HG03442 (cell line): Measurements from ENCODE around the gene RGS11.
"Not testable (repeated sequence)": the region's sequence is repeated elsewhere in the genome, so short reads cannot be mapped to it uniquely, and the experiment has no call there.

ENCODE experiments used
- ATAC-seq: cut with Tn5 transposase; IDR thresholded peaks from one replicate; pipeline ENCODE4 v1.9.1; 2021; ENCODE audit warnings: mild to moderate bottlenecking, moderate library complexity; ENCODE audit not compliant: unreplicated experiment

The RGS11 gene

DNA sequence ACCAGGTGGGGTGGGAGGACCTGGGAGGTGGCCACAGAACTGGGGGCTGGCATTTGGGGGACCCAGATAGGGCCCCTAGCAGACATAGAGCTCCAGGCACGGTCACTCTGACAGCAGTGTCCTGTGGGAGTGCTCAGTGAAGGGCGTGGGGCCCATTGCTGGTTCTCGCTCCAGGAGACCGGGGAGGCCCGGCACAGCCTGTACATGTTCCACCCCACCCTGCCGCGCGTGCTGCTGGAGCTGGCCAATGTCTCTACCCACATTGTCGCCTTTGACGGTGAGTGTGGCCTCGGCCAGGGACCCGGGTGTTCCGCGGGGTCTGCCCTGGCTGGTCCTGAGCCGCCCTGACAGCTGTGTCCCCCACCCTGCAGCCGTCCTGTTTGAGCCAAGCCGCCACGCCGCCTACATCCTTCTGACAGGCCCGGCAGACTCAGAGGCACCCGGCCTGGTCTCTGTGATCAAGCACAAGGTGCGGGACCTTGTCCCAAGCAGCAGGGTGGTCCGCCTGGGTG is 11.2 kb downstream of the RGS11 start:
- no peak for ATAC-seq

DNA sequence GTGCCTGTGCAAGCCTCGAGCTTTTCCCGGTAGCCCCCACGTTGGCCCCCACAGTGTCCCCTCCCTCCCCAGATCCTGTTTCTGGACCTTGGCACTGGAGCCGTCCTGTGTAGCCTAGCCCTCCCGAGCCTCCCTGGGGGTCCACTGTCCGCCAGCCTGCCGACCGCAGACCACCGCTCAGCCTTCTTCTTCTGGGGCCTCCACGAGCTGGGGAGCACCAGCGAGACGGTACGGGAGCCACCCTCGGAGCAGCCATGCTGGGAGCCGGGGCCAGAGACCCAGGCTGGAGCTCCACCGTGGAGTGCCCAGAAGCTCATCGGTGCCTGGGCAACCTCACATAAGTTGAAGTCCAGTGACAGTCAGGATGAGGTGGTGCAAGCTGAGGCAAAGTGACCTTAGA is 11.8 kb downstream of the RGS11 start:
- ATAC-seq: no peak

DNA sequence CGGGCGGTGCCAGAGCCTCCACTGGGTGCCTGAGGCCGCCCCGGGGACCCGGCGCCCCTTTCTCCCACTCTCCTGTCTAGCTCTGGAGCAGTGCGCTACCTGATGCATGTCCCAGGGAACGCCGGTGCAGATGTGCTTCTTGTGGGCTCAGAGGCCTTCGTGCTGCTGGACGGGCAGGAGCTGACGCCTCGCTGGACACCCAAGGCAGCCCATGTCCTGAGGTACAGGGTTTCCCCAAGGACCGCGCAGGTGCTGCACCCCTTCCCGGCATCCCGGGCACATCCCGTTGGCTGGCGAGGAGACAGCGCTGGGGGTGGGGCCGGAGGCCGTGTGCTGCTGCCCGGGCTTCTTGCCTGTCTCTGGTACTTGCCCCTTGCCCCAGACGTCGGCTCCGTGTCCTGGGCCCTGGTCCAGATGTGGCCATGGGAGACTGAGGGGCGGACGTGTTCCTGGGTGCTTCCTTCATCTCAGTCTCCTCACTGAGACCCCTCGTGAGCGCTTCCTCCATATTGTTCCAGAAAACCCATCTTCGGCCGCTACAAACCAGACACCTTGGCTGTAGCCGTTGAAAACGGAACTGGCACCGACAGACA is 12.5 kb downstream of the RGS11 start:
- no peak for ATAC-seq

DNA sequence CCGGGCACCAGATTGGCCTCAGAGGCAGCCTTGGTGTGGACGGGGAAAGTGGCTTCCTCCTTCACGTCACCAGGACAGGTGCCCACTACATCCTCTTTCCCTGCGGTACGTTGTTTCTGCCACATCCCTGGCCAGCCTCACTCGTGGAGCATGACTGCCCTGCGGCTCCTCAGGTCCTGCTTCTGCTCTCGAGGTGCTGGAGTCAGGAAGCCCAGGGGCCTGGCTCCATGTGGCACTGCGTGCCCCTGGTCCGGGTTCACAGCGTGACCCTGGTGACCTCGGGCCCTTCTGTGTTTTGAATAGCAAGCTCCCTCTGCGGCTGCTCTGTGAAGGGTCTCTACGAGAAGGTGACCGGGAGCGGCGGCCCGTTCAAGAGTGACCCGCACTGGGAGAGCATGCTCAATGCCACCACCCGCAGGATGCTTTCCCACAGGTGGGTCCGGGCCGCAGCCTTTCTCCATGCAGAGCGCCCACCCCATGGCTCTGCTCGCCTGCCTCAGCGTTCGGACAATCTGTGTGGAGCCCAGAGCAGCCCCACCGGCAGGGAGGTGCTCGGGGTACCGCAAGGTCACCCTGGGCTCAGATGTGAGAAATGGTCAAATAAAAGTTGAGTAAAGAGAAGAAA is 13.5 kb downstream of the RGS11 start:
- no peak for ATAC-seq

DNA sequence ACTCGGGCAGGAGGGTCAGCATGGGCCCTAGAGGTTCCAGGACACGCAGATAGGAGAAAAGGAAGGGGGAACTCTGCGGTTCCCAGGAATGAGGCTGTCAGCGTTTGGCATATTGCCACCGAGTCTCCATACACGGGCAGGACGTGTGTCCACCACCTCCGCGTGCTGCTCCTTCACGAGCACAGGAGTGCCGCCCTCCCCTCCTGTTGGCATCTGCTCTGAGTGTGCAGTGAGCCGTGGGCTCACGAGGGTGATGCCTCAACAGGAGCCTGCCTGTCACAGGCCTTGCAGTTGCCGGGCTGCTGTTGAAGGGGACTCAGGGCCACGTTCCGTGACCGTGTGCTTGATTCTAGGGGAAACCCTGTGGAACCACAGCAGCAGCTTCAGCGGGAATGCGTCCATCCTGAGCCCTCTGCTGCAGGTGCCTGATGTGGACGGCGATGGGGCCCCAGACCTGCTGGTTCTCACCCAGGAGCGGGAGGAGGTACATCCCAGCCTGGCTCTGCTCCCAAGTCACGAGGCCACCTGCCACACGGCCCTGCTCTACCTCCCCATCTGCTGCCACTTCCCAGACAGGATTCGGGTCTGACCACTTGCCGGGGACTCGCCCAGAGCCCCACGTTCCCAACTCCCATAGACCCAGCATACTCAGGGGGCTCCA is 14.6 kb downstream of the RGS11 start:
- ATAC-seq: no peak

DNA sequence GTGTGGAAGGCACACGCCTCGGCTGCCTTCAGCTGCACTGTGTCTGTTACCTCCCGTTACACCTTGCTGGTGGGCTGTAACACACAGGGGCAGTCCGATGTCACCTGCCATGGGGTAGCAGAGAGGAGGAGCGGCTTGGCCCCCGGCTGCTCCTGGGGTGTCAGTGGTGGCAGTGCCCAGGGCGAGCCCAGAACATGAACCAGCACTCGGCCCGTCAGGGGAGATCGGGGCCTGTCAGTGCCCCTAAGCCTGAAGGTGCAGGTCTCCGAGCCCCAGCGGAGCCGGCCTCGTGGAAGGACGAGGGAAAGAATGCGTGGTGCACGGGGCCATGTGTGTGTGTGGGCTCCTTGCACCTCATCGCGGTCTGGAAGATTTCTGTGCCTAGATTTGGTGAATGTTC is 15.4 kb downstream of the RGS11 start:
- ATAC-seq: no peak

DNA sequence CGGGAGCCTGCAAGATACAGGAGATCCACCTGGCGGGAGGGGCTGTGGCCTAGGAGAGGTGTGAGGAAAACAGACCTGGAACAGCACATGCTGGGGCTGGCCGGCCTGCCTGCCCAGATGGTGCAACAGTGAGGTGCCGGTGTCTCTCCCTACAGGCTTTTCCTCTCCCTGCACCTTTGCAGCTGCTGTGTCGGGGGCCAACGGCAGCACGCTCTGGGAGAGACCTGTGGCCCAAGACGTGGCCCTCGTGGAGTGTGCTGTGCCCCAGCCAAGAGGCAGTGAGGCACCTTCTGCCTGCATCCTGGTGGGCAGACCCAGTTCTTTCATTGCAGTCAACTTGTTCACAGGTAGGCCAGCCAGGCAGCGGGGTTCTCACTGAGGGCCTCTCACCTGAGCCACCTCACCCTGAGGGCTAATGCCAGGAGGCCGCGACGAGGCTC is 15.9 kb downstream of the RGS11 start:
- no peak for ATAC-seq

DNA sequence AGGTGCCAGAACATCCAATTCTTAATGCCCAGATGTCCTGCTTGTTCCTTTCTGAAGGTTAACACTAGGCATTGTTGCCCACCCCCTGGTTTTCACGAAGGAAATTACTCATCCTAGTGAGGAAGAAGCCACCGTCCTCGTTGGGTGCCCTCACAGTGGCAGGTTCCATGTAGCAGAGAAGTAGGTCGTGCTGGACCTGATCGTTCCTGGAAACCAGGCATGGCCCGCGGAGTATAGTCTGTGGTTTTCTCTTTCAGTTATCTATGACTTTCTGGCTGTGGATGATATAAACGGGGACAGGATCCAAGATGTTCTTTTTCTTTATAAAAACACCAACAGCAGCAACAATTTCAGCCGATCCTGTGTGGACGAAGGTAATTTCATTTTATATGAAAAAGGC is 16.5 kb downstream of the RGS11 start:
- ATAC-seq: no peak

DNA sequence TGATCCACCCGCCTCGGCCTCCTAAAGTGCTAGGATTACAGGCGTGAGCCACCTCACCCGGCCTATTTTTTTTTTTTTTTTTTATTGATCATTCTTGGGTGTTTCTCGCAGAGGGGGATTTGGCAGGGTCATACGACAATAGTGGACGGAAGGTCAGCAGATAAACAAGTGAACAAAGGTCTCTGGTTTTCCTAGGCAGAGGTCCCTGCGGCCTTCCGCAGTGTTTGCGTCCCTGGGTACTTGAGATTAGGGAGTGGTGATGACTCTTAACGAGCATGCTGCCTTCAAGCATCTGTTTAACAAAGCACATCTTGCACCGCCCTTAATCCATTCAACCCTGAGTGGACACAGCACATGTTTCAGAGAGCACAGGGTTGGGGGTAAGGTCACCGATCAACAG is 17.7 kb downstream of the RGS11 start:
- ATAC-seq: not testable (repeated sequence)

DNA sequence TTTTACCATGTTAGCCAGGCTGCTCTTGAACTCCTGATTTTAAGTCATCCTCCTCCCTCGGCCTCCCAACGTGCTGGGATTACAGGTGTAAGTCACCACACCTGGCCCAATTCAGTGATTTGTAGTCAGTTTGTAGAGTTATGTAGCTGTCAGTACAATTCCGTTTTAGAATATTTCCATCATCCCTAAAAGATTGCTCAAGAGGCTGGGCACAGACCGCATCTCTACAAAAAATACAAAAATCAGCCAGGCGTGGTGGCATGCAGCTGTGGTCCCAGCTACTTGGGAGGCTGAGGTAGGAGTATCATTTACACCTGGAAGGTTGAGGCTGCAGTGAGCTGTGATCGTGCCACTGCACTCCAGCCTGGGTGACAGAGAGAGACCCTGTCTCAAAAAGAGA is 20.6 kb downstream of the RGS11 start:
- ATAC-seq: no peak

DNA sequence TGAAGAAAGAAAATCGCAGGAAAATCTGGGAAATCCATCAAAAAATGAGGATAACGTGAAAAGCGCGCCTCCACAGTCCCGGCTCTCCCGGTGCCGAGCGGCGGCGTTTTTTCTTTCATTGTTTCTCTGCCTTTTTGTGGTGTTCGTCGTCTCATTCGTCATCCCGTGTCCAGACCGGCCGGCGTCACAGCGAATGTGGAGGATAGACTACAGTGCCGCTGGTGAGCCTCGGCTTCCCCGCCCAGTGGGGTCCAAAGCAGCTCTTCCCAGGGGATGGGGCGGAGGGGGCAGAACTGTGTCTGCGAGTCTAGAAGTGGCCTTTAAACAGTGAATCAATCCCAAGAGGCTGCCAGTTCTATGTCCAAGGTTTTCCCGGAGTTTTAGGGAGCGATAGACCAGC is 21.3 kb downstream of the RGS11 start:
- no peak for ATAC-seq

DNA sequence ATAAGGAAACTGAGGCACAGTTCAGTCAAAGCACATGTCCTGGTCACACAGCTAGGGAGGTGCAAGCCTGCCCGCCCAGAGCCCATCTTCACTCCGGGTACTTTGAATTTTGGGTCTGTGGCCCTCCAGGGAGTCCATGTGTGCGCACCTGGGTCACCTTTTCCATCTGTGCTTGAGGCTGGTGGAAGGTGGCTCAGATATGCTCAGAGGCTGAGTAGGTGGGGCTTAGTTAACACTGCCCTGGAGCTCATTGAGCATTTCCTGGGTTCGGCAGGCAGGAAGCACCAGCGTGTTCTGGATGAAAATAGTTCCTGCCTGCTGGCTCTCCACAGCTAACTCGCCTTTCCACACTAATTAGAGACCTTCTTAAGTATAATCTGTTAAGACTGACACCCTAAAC is 21.9 kb downstream of the RGS11 start:
- ATAC-seq: no peak

DNA sequence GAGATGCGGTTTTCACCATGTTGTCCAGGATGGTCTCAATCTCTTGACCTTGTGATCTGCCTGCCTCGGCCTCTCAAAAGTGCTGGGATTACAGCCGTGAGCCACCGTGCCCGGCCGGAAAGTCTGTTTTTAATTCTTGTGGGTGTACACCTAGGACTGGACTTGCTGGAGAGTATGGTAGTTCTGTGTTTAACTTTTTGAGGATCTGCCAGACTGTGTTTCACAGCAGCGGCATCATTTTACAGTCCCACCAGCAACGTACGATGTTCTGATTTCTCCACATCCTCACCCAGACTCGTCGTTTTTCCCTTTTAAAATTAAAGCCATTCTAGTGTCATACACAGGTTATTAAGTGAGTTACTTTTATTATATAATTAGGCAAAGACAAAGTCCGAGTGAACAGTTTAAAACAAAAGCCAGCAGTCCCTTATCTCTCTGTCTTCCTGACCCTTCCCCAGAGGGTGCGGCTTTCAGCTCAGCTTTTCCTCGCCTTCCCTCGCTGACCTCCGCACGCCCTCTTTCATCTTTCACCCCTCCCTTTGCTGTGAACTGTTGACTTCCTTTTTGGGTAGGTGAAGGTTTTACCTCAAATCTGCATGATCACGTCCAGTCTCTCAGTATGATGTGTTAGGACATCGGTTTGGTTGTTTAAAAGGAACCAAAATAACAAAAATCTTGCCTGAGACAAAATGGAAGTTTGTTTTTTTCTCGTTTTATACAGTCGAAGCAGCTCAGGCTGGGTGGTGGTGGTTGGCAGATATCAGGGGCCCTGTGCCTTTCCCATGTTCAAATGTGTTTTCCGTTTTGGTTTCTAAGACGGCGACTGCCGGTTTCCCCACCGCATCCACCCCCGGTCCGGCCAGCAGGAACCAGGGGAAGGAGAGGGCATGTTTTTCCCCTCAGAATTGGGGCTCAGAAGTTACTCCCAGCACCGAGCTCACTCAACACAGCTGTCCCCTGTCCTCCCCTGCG is 23.1 kb downstream of the RGS11 start:
- ATAC-seq: no peak

DNA sequence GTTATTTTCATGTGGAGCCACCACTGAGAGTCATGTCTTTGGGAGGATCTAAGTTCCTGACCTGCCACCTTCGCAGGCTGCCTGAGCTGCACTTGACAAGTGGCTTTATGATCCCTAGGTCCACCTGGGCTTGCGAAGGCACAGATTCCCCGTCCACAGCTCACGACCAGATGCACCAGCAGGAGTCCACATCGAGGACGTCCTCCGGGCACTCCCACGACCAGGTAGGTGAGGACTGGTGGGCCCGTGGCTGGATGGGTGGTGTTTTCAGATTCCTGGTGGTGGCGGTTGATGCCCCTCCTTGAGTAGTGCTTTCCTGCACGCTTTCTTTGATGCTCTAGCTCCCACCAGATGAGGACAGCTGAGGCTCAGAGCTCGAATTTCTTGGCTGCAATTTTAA is 26.3 kb downstream of the RGS11 start:
- ATAC-seq: no peak

DNA sequence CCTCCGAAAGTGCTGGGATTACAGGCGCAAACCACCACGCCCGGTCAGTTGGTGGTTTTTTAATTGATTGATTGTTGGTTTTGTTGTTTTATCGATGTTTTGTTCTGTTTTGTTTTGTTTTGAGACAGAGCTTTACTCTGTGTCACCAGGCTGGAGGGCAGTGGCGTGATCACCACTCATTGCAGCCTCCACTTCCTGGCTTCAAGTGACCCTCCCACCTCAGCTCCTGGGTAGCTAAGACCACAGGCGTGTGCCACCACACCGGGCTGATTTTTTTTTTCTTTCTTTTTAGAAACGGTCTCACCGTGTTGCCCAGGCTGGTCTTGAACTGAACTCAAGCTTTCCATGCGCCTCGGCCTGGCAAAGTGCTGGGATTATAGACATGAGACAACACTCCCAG is 28.7 kb downstream of the RGS11 start:
- no peak for ATAC-seq

DNA sequence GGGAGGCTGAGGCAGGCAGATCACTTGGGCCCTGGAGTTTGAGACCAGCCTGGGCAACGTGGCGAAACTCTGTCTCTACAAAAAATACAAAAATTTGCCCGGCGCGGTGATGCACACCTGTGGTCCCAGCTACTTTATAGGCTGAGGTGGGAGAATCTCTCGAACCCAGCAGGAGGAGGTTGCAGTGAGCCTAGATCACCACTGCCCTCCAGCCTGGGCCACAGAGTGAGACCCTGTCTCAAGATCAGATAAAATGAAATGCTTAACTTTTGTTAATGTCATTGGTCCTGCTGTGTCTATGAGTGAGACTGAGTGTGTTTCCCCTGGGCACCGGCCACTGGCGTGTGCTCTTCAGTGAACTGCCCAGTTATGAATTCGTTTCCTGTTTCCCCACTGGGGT is 30.6 kb downstream of the RGS11 start:
- no peak for ATAC-seq

DNA sequence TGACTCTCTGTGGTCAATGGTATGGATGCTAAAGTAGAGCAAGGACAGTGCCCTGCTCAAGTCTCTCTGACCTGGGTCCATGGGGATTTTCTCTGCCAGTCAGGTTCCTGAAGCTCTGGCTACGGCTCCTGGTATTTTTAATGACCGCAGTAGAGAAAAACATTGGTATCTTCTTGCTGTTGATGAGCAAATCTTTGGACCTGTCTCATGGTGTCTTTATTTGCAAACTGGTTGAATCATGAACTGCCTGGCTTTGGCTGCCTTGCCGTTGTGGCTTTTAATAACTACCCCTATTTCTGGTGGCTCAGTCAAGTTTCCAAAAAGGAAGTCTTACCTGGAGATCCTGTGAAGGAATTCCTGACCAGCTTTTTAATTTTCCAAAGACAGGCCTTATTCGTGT is 32.4 kb downstream of the RGS11 start:
- no peak for ATAC-seq

DNA sequence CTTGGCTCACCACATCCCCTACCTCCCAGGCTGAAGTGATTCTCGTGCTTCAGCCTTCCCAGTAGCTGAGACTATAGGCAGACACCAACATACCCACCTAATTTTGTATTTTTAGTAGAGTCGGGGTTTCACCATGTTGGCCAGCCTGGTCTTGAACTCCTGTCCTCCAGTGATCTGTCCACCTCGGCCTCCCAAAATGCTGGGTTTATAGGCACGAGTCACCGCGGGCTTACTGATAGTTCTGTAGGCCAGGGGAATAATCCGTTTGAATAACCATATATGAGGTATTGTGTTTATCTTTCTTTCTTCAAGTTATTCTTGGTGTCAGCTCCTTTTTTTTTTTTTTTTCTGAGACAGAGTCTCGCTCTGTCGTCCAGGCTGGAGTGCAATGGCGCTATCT is 33.5 kb downstream of the RGS11 start:
- no peak for ATAC-seq

DNA sequence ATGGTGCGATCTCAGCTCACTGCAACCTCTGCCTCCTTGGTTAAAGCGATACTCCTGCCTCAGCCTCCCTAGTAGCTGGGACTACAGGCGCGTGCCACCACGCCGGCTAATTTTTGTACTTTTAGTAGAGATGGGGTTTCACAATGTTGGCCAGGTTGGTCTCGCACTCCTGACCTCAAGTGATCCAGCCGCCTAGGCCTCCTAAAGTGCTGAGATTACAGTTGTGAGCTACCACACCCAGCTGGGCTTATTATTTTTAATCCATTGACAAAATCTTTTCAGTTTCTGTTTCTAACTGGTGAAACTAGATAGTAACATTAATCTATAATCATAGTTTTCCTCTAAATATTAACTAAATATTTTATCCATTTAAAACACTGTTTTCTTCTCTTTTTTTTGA is 35.2 kb downstream of the RGS11 start:
- no peak for ATAC-seq

DNA sequence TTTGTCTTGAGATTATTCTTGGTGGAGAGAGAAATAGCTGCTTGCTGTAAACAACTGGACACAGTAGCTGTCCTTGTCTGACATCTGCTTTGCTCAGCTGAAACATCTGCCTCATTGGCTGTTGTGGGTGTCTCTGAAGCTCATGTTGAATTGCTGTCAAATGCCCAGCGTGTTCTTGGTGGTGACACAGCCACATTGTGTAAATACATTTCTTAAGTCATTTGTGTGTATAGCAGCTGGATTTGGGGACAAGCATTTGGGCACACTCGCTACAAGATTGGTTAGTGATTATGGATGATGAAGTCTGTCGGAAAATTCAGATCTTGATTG is 35.8 kb downstream of the RGS11 start:
- no peak for ATAC-seq
